SK-N-SH (cell line): ENCODE measurements around the gene PLEKHM1. TPM values are rescaled to one million over a fixed set of nuclear protein-coding genes. Genes with fewer than 3 reads are reported as not detected.

ENCODE experiments used
- CTCF ChIA-PET: fragments of 300-600, 350-600 bp; formaldehyde crosslinking; extraction: SDS; loops from one replicate; lab custom pipeline; 2021; lab: Yijun Ruan, JAX
- POLR2A ChIA-PET: fragments of 350-600 bp; sonication (Branson Sonifier 250); formaldehyde crosslinking; extraction: SDS; loops from one replicate; lab custom pipeline; 2020; ENCODE audit warnings: antibody characterized with exemption, inconsistent platforms; lab: Yijun Ruan, JAX
- DNase-seq: peaks from one replicate; pipeline ENCODE4 v3.0.0; 2012
- H2AFZ ChIP-seq: fragments of 200-600 bp; sonication (generic); 2 replicates; pipeline ENCODE4 v1.8.1; 2016; ENCODE audit warnings: antibody characterized with exemption, mild to moderate bottlenecking, low read depth
- H3F3A ChIP-seq: fragments of 200-600 bp; sonication (generic); replicated peaks from 2 replicates; pipeline ENCODE3; 2016; ENCODE audit warnings: antibody characterized with exemption, mild to moderate bottlenecking; ENCODE audit not compliant: insufficient read depth
- H3K27ac ChIP-seq, 2 experiments: fragments of 200-500 bp in 1 of 2; fragments of 200-600 bp in 1 of 2; sonication (Bioruptor generic) in 1 of 2; sonication (generic), shearing (Covaris generic) in 1 of 2; 2 replicates each; pipeline versions ENCODE4 v1.5.1 to v1.6.1; 2014 to 2016; ENCODE audit warnings: low read depth in 2 of 2, inconsistent platforms in 1 of 2, low read length in 1 of 2, mild to moderate bottlenecking in 1 of 2, mixed read lengths in 1 of 2
- H3K27me3 ChIP-seq: fragments of 200-600 bp; sonication (generic), shearing (Covaris generic); 2 replicates; pipeline ENCODE4 v1.6.1; 2016; ENCODE audit warnings: mixed run types; ENCODE audit not compliant: insufficient read depth
- H3K36me3 ChIP-seq, 2 experiments: fragments of 200-500 bp in 1 of 2; fragments of 200-600 bp in 1 of 2; sonication (Bioruptor generic) in 1 of 2; sonication (generic) in 1 of 2; replicated peaks in 1 of 2; 2 replicates each; pipeline versions ENCODE3 to v1.5.1; 2014 to 2016; ENCODE audit warnings: low read length in 1 of 2, mild to moderate bottlenecking in 1 of 2; ENCODE audit not compliant: insufficient read depth in 2 of 2, control insufficient read depth in 1 of 2
- H3K4me1 ChIP-seq, 2 experiments: fragments of 200-500 bp in 1 of 2; fragments of 200-600 bp in 1 of 2; sonication (Bioruptor generic) in 1 of 2; sonication (generic), shearing (Covaris generic) in 1 of 2; 2 replicates each; pipeline versions ENCODE4 v1.5.1 to v1.6.1; 2014 to 2016; ENCODE audit warnings: low read depth in 1 of 2, low read length in 1 of 2, mixed run types in 1 of 2; ENCODE audit not compliant: insufficient read depth in 2 of 2, control insufficient read depth in 1 of 2
- H3K4me2 ChIP-seq: fragments of 200-600 bp; sonication (generic), shearing (Covaris generic); 2 replicates; pipeline ENCODE4 v1.6.1; 2017; ENCODE audit warnings: mixed run types
- H3K4me3 ChIP-seq, 2 experiments: fragments of 200-500 bp in 1 of 2; fragments of 200-600 bp in 1 of 2; sonication (Bioruptor generic) in 1 of 2; sonication (generic), shearing (Covaris generic) in 1 of 2; 2 replicates each; pipeline versions ENCODE4 v1.5.1 to v1.8.1; 2014 to 2016; ENCODE audit warnings: low read depth in 2 of 2, inconsistent platforms in 1 of 2, low read length in 1 of 2, mild to moderate bottlenecking in 1 of 2, mixed read lengths in 1 of 2, moderate library complexity in 1 of 2
- H3K79me2 ChIP-seq: fragments of 200-600 bp; sonication (generic); 2 replicates; pipeline ENCODE4 v1.8.1; 2017; ENCODE audit warnings: mild to moderate bottlenecking; ENCODE audit not compliant: insufficient read depth
- H3K9ac ChIP-seq: fragments of 200-600 bp; sonication (generic); 2 replicates; pipeline ENCODE4 v1.6.1; 2017; ENCODE audit warnings: mixed run types
- H3K9me2 ChIP-seq: fragments of 200-600 bp; sonication (generic); 2 replicates; pipeline ENCODE4 v1.6.1; 2017; ENCODE audit warnings: mixed run types
- H3K9me3 ChIP-seq: fragments of 200-600 bp; sonication (generic); 2 replicates; pipeline ENCODE4 v1.6.1; 2017; ENCODE audit warnings: mixed run types, mild to moderate bottlenecking, moderate library complexity
- H4K20me1 ChIP-seq: fragments of 200-600 bp; sonication (generic); 2 replicates; pipeline ENCODE4 v1.6.1; 2017; ENCODE audit warnings: mild to moderate bottlenecking, mixed run types; ENCODE audit not compliant: insufficient read depth
- CTCF ChIP-seq: fragments of 200-600 bp; sonication (generic); IDR thresholded peaks from 2 replicates; pipeline ENCODE4 v1.6.1; 2017; ENCODE audit warnings: antibody characterized with exemption, mild to moderate bottlenecking, moderate library complexity
- ELF1 ChIP-seq: IDR thresholded peaks from 2 replicates; pipeline ENCODE4 v1.4.0; 2012
- FOXJ3 ChIP-seq: sonication (generic); formaldehyde crosslinking; IDR thresholded peaks from 2 replicates; pipeline ENCODE4 v1.5.1; 2020; ENCODE audit warnings: mild to moderate bottlenecking, missing genetic modification reagents
- FOXM1 ChIP-seq: IDR thresholded peaks from 2 replicates; pipeline ENCODE4 v1.4.0; 2012; ENCODE audit warnings: low read depth, mild to moderate bottlenecking
- GATA2 ChIP-seq: sonication (generic); formaldehyde crosslinking; IDR thresholded peaks from 2 replicates; pipeline ENCODE4 v1.5.0; 2020; ENCODE audit warnings: mild to moderate bottlenecking, missing genetic modification reagents
- NFIC ChIP-seq: IDR thresholded peaks from 2 replicates; pipeline ENCODE4 v1.4.0; 2012; ENCODE audit warnings: borderline replicate concordance
- POLR2AphosphoS5 ChIP-seq: IDR thresholded peaks from 2 replicates; pipeline ENCODE4 v1.6.1; 2012; ENCODE audit warnings: low read depth, low read length
- REST ChIP-seq: IDR thresholded peaks from 2 replicates; pipeline ENCODE4 v1.6.1; 2012; ENCODE audit warnings: mild to moderate bottlenecking, low read depth, low read length, moderate library complexity
- RFX5 ChIP-seq: IDR thresholded peaks from 2 replicates; pipeline ENCODE4 v1.6.1; 2012; ENCODE audit warnings: mild to moderate bottlenecking, improper control_type of control experiment, low read length
- TAF1 ChIP-seq: IDR thresholded peaks from 2 replicates; pipeline ENCODE4 v1.6.1; 2012; ENCODE audit warnings: low read depth, mild to moderate bottlenecking, low read length, moderate library complexity, borderline replicate concordance
- YY1 ChIP-seq: IDR thresholded peaks from 2 replicates; pipeline ENCODE4 v1.4.0; 2012; ENCODE audit warnings: low read depth, mild to moderate bottlenecking
- WGBS: methylation state at CpG from one replicate; pipeline ENCODE4 v1.1.6; 2017; ENCODE audit warnings: low lambda C conversion rate; 5-methylcytosine and 5-hydroxymethylcytosine counted together
- polyA plus RNA-seq, 3 experiments: library from polyadenylated mRNA; depleted of rRNA; stranded (reverse); fragments of >200 nt; gene quantifications; 2 replicates each; pipeline ENCODE4 v1.2.3, GENCODE V29; 2012

The PLEKHM1 gene
- polyA plus RNA-seq, 1 of the 3 experiments (the other 2 are of a cell fraction) = 12.3 TPM

- TF ChIP-seq NFIC = no peak
These were observed 79.0 kb downstream of the PLEKHM1 start (continued) for GRCh38 chr17:45411348-45412105.

- no peak overlapping the region for H3K4me2 ChIP-seq
- no peaks in the 10 kb centered on the region for H3K27me3 ChIP-seq
- H3K36me3 ChIP-seq = no peaks in the 10 kb centered on the region
- H3K9ac ChIP-seq = no peak overlapping the region
- WGBS = 87% methylated on average over 20 of the region's 24 CpGs
- no peak overlapping the region for H3K27ac ChIP-seq
- POLR2A ChIA-PET = no interaction called here
- DNase-seq = peak; percentile 59
- no peaks in the 10 kb centered on the region for H3K9me3 ChIP-seq
- TF ChIP-seq FOXM1 = no peak
- TF ChIP-seq FOXJ3 = no peak
- no peak for TF ChIP-seq YY1
- TF ChIP-seq RFX5 = no peak
- no peak for TF ChIP-seq REST
- no peak for TF ChIP-seq POLR2AphosphoS5
- no peak for TF ChIP-seq TAF1
- no peak for TF ChIP-seq GATA2 (CRISPR knock-in tag)
- no peak for TF ChIP-seq CTCF
- no peak for TF ChIP-seq ELF1
- TF ChIP-seq, all 33 proteins: peak for 0
- Histone ChIP-seq H4K20me1 (no peaks in the 10 kb centered on the region), H3K4me1 (peaks cover 0 to 25% of the 10 kb centered on the region in 2 experiments; a peak in 1 of 4 replicates), H3K79me2 (no peaks in the 10 kb centered on the region), H3K9me2 (no peaks in the 10 kb centered on the region), H3K4me3 (no peak overlapping the region), H3F3A (no peaks in the 10 kb centered on the region), H2AFZ (no peak overlapping the region)
- CTCF ChIA-PET = interaction anchor here (0.6 to 2.6 kb wide), 3 partner anchors 15 to 1504 kb away, joined by 3 to 16 read pairs (median 4); no protein-coding TSS in a partner anchor
These were observed 80.1 kb downstream of the PLEKHM1 start for GRCh38 chr17:45410144-45411091.
